Measurements from ENCODE around the gene CDK6.
A peak's percentile ranks its signal among the peaks of the same experiment; 100 is the strongest.

CDK6 gene

DNA sequence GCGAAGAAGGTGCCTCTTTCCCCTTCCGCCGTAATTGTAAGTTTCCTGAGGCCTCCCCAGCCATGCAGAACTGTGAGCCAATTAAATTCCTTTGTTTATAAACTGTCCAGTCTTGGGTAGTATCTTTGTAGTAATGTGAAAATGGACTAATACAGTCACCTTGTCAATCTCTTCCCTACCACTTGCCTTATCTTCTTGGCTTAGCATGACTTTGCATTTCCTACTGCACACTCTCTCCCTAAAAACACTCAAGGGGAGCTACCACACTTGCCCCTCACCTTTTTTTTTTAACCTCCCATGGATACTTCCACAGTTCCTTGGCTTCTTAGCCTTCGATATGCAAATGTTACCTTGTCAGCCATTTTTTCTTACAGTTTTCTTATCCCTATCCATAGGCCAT lies 7.4 kb upstream of the CDK6 start:
- DNase-seq, result no peak

- DNase-seq, result no peak
Observed at GRCh38 chr7:92843034-92843760, 6.8 kb upstream of the CDK6 start.

DNA sequence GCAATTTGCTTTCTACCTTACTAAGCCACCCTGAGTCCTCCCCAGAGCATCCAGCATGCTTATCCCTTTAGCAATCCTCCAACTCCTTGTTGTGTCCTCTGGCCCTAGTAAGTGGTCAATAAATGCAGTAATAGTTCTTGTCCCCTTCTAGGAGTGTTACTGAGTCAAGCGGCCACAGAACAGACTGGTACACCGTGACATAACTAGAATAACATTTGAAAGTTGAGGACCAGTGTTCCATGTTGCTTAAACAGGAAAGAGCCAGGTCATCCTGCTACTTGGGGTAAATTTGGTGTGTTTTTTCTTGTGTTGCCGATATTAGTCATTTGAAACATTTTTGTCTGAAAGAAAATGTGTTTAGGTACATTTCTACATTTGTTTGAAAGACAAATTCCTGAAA lies 4.8 kb upstream of the CDK6 start:
- DNase-seq, result no peak

GRCh38 chr7:92840316-92840715 lies 3.9 kb upstream of the CDK6 start:
- no peak for DNase-seq

- no peak for DNase-seq
Observed at GRCh38 chr7:92839901-92840300, 3.5 kb upstream of the CDK6 start.

- no peak for DNase-seq
Observed at GRCh38 chr7:92838934-92839333, 2.6 kb upstream of the CDK6 start.

- DNase-seq, result no peak
Observed at GRCh38 chr7:92837000-92837749, 802 bp upstream of the CDK6 start.

- DNase-seq, result no peak
Observed at GRCh38 chr7:92835851-92836488, 403 bp downstream of the CDK6 start.

GRCh38 chr7:92835261-92835850 lies 1.0 kb downstream of the CDK6 start:
- no peak for DNase-seq

DNA sequence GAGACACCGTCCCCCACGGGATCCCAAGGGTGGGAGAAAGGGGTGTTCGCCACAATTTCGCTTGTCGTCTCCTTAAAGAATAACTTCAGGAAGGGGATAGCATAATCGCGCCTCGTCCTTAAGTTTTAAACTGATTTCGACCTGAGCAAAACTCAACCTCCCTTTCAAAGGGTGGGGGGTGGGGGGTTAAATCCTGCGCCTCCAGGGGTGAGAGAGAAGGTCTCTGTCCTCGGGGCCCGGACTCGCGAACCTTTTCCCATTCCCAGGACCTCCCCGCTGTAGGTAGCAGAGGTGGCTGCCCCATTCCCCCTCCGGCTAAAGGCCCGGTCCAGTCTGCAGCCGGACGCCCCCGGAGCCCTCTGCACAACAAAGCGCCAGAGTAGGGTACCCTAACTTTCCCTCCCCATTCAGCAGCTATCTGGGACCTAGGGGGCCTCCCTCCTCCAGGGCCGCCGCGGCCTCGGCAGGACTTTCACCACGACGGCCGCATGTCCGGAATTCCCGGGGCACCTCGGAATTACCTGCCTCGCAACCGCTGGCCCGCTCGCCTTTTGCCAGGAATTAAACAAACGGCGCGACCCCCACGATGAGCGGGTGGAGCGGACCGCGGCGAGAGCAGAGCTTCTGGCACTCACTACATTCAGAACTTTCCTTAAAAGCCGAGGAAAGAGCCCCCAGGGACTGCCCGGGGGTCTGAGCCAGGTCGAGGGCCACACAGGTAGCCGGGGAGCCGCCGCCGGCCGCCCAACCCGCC lies 1.7 kb downstream of the CDK6 start:
- DNase-seq, result no peak

DNA sequence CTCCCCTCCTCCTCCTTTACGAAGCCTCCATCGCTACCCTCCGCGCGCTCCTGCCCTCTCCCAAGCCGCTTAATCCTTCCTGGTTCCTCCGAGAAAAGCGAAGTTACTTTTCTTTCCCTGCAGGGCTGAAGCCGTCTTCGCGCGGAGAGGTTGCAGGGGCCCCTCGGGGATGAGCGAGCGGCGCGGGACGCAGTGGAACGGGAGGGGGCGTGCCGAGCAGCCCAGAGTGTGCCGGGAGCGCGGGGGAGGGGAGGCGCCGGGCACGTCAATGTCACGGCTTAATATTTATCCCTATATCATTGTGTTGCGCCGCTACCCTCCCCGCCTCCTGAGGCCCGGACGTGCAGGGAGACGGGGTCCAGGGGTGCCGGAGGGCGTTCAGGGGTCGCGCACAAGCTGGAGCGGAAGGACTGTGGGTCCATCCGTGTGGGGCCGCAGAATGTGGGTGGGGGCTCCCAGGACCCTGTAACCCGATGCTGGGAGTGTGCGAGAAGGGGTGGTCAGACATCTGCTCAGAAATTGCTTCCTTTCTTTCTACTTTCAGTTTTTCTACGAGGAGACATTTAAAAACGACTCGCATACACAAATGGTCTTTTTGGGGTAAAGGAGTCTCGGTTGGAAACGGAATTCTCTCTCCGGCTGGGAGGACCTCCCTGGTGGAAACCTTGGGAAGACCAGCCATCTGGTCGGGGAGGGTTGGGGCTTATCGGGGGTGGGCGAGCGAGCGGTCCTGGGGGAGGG lies 2.4 kb downstream of the CDK6 start:
- no peak for DNase-seq

DNA sequence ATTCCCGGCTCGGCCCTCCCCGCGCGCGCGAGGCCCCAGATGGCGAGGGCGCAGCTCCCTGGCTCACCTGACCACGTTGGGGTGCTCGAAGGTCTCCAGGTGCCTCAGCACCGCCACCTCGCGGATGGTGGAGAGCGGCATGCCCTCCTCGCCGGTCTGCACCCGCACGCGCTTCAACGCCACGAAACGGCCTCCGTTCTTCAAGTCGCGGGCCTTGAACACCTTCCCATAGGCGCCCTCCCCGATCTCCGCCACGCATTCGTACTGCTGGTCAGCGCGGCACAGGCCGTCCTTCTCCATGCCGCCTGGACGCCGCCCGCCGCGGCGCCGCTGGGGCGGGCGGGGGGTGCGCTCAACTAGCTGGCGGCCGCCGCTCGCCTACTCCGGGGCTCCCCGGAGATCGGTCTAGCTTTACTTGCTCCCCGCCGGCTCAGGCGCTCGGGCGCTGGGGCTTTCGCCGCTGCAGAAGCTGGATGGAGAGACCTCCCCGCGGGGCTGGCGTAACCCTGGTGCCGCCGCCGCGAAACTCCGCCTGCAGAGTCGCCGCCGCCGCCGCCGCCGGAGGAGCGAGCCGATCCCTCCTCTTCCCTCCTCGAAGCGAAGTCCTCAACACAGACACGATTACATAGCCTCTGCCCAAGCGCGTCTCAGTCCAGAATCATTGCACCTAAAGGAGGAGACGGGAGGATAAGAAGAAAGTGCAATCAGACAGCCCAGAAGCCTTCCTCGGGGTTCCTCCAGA lies 3.2 kb downstream of the CDK6 start:
- DNase-seq, result peak; percentile 64

DNA sequence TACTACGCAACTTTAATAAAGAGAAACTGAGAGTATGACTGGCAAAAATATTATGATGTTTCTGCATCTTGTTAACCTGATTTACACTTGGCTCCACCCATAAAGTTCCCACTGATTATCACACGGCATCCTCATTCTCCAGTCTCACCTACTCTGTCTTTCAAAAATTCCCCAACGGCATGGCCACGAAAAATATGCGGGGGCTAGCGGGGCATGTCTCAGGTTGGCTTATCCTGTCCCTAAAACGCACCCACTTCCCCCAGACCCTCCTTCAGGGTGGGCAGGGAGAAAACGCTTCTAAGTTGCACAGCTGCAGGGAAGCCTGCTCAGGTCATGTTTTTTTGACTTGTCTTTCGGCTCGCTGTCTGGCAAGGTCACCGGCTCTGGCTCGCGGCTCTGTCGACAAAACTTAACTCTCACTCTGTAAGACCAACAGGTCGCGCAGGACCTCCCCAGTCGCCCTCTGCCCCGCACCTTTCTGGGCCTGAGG lies 3.8 kb downstream of the CDK6 start:
- DNase-seq, result no peak

- DNase-seq, result no peak
Observed at GRCh38 chr7:92831716-92832533, 4.4 kb downstream of the CDK6 start.

DNA sequence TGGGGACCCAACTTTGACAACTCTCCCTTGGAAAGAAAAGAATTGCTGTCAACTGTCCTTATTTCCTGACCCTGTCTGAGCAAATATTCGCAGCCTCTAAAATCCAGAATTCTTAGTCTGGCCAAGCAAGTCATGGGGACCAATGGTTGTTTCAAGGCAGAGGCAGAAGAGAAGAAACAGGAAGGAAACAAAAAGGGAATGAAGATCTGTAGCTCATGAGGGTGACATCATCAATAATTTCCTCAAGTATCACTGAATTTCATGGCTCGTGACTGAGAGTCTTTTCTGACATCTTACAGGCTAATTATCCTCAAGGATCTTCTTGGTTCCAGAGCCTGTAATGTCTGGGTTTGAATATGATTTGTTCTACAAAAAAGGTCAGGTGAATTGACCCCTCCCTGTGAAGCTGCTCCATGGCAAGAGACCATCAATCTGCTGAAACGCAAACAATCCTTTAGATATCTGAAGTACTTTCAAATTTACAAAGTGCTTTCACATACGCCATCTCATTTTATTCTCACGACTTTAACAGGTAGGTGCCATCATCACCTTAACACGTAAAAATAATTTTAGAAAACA lies 5.8 kb downstream of the CDK6 start:
- no peak for DNase-seq

- DNase-seq, result no peak
Observed at GRCh38 chr7:92830027-92830426, 6.3 kb downstream of the CDK6 start.

GRCh38 chr7:92827464-92828120 lies 8.8 kb downstream of the CDK6 start:
- DNase-seq, result no peak

DNA sequence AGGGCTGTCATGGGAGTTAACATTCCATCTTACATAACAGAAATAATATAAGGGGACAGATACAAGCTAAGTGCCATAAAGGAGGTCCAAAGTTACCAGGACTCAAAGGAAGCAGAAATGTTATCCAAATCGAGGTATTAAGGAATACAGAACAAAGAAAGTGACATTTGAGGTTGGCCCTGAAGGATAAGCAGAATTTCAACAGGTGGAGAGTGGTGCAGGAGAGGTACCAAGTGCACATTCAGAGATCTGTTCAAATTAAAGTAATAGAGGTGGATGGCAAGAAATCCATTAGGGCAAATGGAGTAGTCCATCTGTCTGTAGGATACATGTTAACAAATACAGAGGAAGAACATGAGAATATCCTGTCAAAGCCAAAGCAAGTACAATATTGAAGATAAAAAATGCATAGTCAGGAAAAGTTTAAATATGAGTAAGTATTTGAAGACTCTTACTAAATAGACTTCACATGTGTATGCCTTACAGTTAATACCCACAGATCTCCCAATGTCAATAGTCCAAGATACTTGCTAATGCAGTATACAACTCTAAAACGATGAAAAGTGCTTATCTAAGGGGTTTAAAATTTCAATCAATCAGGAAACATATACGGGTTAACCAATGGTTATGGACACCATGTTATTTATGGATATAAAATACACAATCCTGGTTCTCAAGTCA lies 10.0 kb downstream of the CDK6 start:
- no peak for DNase-seq
